HG03045 (cell line): ENCODE results near the gene RALGAPA1.
"Not testable (repeated sequence)": the region's sequence is repeated elsewhere in the genome, so short reads cannot be mapped to it uniquely, and the experiment has no call there.

Experiments
- ATAC-seq: cut with Tn5 transposase; IDR thresholded peaks from one replicate; pipeline ENCODE4 v1.9.1; 2021; ENCODE audit warnings: mild to moderate bottlenecking, moderate library complexity; ENCODE audit not compliant: unreplicated experiment

The RALGAPA1 gene

GRCh38 chr14:35822501-35822900, 13.4 kb upstream of the RALGAPA1 start:
- ATAC-seq = no peak

- ATAC-seq = no peak
Measured at GRCh38 chr14:35821564-35822411, 12.7 kb upstream of the RALGAPA1 start.

GRCh38 chr14:35819591-35820540, 10.8 kb upstream of the RALGAPA1 start:
- ATAC-seq = no peak

DNA sequence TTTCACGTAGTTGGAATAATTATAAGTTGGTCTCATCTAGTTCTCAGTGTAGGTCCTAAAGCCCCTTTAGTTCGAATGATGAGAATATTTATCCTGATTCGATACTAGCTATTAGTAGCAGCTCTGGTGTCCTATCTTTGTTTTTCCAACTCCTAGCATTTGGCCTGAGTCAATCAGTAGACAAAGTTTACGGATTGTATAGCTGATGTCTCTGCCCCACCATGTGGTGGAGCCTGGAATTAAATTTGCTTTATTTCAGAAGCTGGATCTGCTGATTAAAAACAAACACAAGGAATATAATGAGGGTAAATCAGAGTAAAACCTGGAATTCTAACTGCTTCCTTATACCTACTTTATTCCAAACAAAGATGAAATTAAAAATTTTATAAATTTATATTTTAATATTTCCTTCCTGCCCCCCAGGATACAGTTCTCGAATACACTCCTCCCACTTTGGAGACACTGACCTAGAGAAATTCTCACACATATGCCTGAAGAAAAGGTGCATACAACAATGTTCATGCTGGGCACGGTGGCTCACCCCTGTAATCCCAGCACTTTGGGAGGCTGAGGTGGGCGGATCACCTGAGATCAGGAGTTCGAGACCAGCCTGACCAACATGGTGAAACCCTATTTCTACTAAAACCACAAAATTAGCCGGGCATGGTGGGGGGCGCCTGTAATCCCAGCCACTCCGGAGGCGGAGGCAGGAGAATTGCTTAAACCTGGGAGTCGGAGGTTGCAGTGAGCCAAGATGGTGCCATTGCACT, 9.4 kb upstream of the RALGAPA1 start:
- ATAC-seq = no peak

- ATAC-seq = no peak
Measured at GRCh38 chr14:35814371-35815005, 5.4 kb upstream of the RALGAPA1 start.

GRCh38 chr14:35810963-35811362, 1.9 kb upstream of the RALGAPA1 start:
- ATAC-seq = no peak

DNA sequence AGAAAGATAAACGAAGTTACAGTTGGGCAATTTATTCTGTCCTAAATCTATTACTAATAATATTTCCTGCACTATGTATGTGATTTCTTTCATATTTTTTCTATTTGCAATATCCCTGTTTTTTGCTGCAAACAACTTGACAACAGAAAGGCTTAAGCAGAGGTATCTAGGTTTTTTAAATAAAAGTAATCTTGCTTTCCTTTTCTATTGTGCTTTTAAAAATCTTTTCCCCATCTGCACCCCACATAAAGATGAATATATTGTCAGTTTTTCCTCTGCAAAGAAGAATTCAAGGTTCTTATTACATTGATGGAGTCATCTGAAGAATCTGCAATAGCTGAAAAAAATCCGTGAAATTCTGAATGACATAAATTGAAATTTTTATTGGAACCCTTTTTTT, 502 bp upstream of the RALGAPA1 start:
- ATAC-seq = no peak

DNA sequence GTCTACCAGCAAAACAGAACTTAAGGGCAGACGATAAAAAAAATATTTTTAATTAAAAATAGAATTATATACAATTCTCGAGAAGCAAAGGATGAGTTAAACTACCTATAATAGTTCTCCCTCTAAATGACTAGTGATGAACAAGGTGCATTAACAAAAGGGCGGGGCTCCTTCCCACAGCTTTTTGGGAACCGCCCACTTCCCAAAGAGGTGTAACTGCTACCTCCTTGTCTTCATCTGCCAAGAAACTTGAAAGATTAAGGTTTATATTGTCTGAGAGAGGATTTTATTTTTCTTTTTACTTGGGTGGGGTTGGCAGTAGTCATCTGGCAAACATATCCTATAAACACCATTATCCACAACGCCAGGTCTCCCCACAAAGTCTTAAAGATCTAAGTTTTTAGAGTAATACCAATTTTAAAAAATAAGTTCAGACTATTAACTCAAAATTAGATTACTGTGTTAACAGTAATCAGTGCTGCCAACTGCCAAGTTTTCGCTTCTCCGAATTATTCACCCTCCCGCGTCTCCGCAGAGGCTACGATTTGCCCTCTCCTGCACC, 938 bp downstream of the RALGAPA1 start:
- no peak for ATAC-seq

DNA sequence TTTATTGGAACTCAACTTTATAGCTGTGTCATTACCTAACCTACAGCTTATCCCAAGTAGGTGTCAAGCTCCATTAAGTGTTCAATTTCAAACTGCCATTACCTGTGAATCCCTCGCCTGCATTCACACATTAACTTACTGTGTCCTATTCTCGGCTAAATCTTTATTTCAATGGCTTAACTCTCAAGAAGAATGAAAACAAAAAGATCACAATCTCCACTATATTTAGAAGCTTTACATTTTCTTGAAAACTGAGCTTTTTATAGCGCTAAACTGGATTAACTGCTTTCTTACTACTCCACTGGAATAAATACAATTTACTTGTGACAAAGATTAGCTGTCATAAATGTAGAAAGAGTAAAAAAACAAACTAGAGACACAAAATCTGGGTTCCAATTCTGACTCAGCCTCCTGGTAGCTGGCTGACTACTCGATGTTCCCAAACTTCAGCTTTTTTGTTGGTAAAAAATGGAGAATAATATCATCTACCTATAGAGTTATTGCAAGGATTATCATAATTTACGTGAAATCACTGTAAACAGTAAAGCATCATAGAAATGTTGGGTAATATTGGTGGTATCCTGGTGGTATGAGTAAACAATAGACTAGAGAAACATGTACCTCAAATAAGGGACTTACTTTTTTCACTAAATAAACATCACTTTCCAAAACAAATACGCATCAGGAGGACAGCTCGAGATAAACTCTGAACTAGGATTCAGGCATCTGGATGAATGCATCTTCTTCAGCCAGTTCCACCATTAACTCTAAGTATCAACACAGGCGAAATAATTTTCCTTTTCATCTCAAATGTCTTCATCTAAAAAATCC, 1.7 kb downstream of the RALGAPA1 start:
- no peak for ATAC-seq

DNA sequence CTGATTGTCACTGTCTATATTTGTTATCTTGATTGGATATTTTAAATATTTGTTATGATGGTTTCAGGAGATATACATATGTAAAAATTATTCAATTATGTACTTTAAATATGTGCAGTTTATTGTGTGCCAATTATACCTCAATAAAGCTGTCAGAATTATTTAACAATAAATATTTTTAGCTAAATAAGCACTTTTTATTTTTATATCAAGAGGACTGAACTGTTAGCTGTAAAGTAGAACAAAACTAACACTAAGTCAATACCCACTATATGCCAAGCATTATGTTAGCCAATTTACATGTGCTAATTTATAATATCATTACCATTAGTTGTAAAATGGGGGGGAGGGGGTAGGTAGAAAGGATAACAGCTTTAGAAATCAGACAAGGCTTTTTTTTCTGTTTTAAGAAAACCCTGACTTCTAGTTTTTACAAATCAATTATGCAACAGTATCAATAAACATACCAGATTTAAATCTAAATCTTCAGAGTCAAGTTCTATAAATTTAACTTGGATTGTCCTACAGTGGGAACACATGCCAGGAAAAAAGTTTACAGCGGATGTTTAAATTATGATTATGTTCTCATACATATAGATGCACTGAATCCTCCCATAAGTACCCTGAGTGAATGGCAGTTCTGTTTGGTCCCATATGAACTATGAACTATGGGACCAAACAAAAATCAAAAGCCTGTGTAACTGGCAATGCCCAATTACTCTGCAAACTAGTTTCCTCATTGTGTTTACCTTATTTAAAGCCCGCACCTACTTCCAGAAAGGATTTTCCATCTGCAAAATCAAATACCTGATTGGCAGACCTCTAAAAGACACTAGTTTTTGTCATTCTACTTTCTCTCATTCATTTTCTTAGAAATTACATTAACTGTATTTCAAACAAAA, 2.8 kb downstream of the RALGAPA1 start:
- no peak for ATAC-seq

GRCh38 chr14:35797796-35798195, 11.3 kb downstream of the RALGAPA1 start:
- ATAC-seq = no peak

- ATAC-seq = no peak
Measured at GRCh38 chr14:35789651-35790050, 19.4 kb downstream of the RALGAPA1 start.

- ATAC-seq = no peak
Measured at GRCh38 chr14:35786856-35787255, 22.2 kb downstream of the RALGAPA1 start.

GRCh38 chr14:35783699-35784098, 25.4 kb downstream of the RALGAPA1 start:
- ATAC-seq = no peak

DNA sequence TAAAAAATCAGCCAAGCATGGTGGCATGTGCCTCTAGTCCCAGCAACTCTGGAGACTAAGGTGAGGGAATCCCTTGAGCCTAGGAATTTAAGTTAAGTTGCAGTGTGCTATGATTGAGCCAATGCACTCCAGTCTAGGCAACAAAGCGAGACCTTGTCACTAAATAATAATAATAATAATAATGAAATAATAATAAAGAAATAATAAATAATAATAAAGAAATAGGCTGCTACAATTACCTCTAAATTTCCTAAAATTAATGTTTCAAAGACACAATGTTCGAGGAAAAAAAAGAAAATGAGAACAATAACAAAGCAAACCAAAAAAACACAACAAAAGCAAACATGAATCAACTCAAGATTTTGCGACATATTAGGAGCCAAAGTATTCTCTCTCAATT, 29.7 kb downstream of the RALGAPA1 start:
- ATAC-seq = no peak

DNA sequence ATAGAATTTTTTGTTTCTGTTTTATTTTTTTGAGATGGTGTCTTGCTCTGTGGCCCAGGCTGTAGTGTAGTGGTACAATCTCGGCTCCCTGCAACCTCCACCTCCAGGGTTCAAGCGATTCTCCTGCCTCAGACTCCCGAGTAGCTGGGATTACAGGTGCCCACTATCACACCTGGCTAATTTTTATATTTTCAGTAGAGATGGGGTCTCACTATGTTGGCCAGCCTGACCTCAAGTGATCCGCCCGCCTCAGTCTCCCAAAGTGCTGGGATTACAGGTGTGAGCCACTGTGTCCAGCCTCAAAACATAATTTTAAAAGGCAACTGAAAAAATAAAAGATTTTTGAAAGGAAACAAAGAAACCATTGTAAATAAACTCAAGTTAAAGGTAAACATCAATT, 31.5 kb downstream of the RALGAPA1 start:
- ATAC-seq = not testable (repeated sequence)

- ATAC-seq = no peak
Measured at GRCh38 chr14:35776823-35777222, 32.3 kb downstream of the RALGAPA1 start.

DNA sequence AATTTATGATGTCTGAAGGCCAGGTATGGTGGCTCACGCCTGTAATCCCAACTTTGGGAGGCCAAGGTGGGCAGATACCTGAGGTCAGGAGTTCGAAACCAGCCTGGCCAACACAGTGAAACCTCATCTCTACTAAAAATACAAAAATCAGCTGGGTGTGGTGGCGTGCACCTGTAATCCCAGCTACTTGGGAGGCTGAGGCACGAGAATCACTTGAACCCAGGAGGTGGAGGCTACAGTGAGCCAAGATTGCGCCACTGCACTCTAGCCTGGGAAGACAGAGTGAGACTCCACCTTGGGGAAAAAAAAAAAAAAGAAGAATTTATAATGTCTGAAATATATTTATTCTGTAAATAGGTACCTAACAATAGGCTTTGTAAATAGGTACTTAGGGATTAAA, 33.0 kb downstream of the RALGAPA1 start:
- ATAC-seq = not testable (repeated sequence)
